Cardiac muscle cell (in vitro differentiated cells and primary cell): ENCODE results near the gene GJB1. TPM values are rescaled to one million over a fixed set of nuclear protein-coding genes. Genes with fewer than 3 reads are reported as not detected.

Experiments used
- DNase-seq, 2 donors: peaks; one replicate each; pipeline versions ENCODE4 v3.0.0 to v3.0.0-alpha.2; 2010 to 2017; ENCODE audit warnings: low read depth in 1 of 2, low spot score in 1 of 2
- H3K27ac ChIP-seq: fragments of 200-600 bp; sonication (generic); 2 replicates; pipeline ENCODE4 v1.5.1; 2016
- H3K27me3 ChIP-seq: fragments of 200-600 bp; sonication (generic); 2 replicates; pipeline ENCODE4 v1.6.0; 2016; ENCODE audit warnings: control low read depth
- H3K36me3 ChIP-seq: fragments of 200-600 bp; sonication (generic); 2 replicates; pipeline ENCODE4 v1.5.1; 2016; ENCODE audit warnings: control low read depth
- H3K4me1 ChIP-seq: fragments of 200-600 bp; sonication (generic); 2 replicates; pipeline ENCODE4 v1.8.1; 2017; ENCODE audit warnings: low read depth, mild to moderate bottlenecking, mixed run types
- H3K4me3 ChIP-seq: fragments of 200-600 bp; sonication (generic); 2 replicates; pipeline ENCODE4 v1.5.1; 2016; ENCODE audit warnings: mild to moderate bottlenecking
- H3K9me3 ChIP-seq: fragments of 200-600 bp; sonication (generic); 2 replicates; pipeline ENCODE4 v1.5.1; 2017; ENCODE audit warnings: low read depth, mild to moderate bottlenecking, control low read depth
- CTCF ChIP-seq: IDR thresholded peaks from 2 replicates; pipeline ENCODE4 v1.5.1; 2012; ENCODE audit warnings: low read depth, mild to moderate bottlenecking, low read length
- polyA plus RNA-seq: library from polyadenylated mRNA; unstranded; fragments of >200 nt; fragmentation: Nextera tagmentation; extraction: Ambion mirVana; gene quantifications from 2 replicates; pipeline ENCODE4 v1.2.1, GENCODE V29; 2016
- total RNA-seq: library from RNA; depleted of rRNA; stranded (reverse); fragments of >200 nt; gene quantifications from 2 replicates; pipeline ENCODE4 v1.2.3, GENCODE V29; 2016

Gene GJB1
- total and polyA plus RNA-seq, 2 experiments from 2014 or later = not detected

- Histone ChIP-seq H3K36me3 (no peaks in the 10 kb centered on the region), H3K4me1 (no peaks in the 10 kb centered on the region), H3K9me3 (no peaks in the 10 kb centered on the region), H3K27me3 (no peaks in the 10 kb centered on the region), H3K27ac (no peak overlapping the region), H3K4me3 (no peak overlapping the region)
- peak in 1 of 2 donors; percentile 4 for DNase-seq
- TF ChIP-seq CTCF = no peak
Observed at GRCh38 chrX:71225676-71226075, 2.7 kb downstream of the GJB1 start.

- H3K36me3 ChIP-seq = no peaks in the 10 kb centered on the region
- no peak for DNase-seq
- no peak overlapping the region for H3K27ac ChIP-seq
- no peaks in the 10 kb centered on the region for H3K4me1 ChIP-seq
- H3K9me3 ChIP-seq = no peaks in the 10 kb centered on the region
- H3K27me3 ChIP-seq = no peaks in the 10 kb centered on the region
- H3K4me3 ChIP-seq = no peak overlapping the region
- no peak for TF ChIP-seq CTCF
Observed at GRCh38 chrX:71227370-71228062, 4.5 kb downstream of the GJB1 start.

GRCh38 chrX:71228063-71228642 lies 5.1 kb downstream of the GJB1 start:
- H3K27ac ChIP-seq = no peak overlapping the region
- H3K27me3 ChIP-seq = no peaks in the 10 kb centered on the region
- no peak for TF ChIP-seq CTCF

GRCh38 chrX:71235482-71235881 lies 12.5 kb downstream of the GJB1 start:
- Histone ChIP-seq H3K4me3 (no peak overlapping the region), H3K4me1 (no peaks in the 10 kb centered on the region), H3K27me3 (no peaks in the 10 kb centered on the region), H3K27ac (no peak overlapping the region), H3K36me3 (no peaks in the 10 kb centered on the region), H3K9me3 (no peaks in the 10 kb centered on the region)
- DNase-seq = no peak
- no peak for TF ChIP-seq CTCF

More at GRCh38 chrX:71228063-71228642, 5.1 kb downstream of the GJB1 start:
- Histone ChIP-seq H3K9me3 (no peaks in the 10 kb centered on the region), H3K4me3 (no peak overlapping the region), H3K4me1 (no peaks in the 10 kb centered on the region), H3K36me3 (no peaks in the 10 kb centered on the region)
- DNase-seq = no peak

- Histone ChIP-seq H3K36me3 (peaks cover 1% of the 10 kb centered on the region), H3K27ac (no peak overlapping the region), H3K4me3 (no peak overlapping the region), H3K4me1 (no peaks in the 10 kb centered on the region), H3K27me3 (no peaks in the 10 kb centered on the region), H3K9me3 (no peaks in the 10 kb centered on the region)
- TF ChIP-seq CTCF = no peak
- DNase-seq = no peak
Observed at GRCh38 chrX:71236836-71237235, 13.8 kb downstream of the GJB1 start.
